Posterior cingulate gyrus (tissue), 11 donors: Measurements from ENCODE around the gene KRT36.
A peak's percentile ranks its signal among the peaks of the same experiment; 100 is the strongest.

Experiments used
- DNase-seq, 10 donors: peaks; one replicate each; pipeline versions ENCODE4 v3.0.0 to v3.0.0-alpha.2; 2020 to 2021; ENCODE audit warnings: mixed read lengths in 3 of 10
- intact Hi-C: fragments of 100-400 bp; cut with DNase I; formaldehyde crosslinking; loops from one replicate; pipeline ENCODE4 v1.15.1; 2023

KRT36 gene

GRCh38 chr17:41480581-41480980, 9.1 kb downstream of the KRT36 start:
- intact Hi-C loops = no loop called here
- DNase-seq = peak in 1 of 10 donors; percentile 65

- peak in 1 of 10 donors; percentile 8 for DNase-seq
- intact Hi-C loops = no loop called here
Observed at GRCh38 chr17:41480136-41480535, 9.6 kb downstream of the KRT36 start.

- no peak for DNase-seq
- intact Hi-C loops = no loop called here
Observed at GRCh38 chr17:41478237-41478636, 11.5 kb downstream of the KRT36 start.

GRCh38 chr17:41476866-41477815, 12.6 kb downstream of the KRT36 start:
- intact Hi-C loops = no loop called here
- no peak for DNase-seq

GRCh38 chr17:41475421-41475820, 14.3 kb downstream of the KRT36 start:
- intact Hi-C loops = no loop called here
- DNase-seq = no peak

- intact Hi-C loops = no loop called here
- DNase-seq = no peak
Observed at GRCh38 chr17:41474863-41475262, 14.8 kb downstream of the KRT36 start.

GRCh38 chr17:41468346-41468745, 21.4 kb downstream of the KRT36 start:
- DNase-seq = no peak
- intact Hi-C loops = no loop called here

GRCh38 chr17:41467561-41467960, 22.1 kb downstream of the KRT36 start:
- DNase-seq = no peak
- intact Hi-C loops = no loop called here

GRCh38 chr17:41466988-41467387, 22.7 kb downstream of the KRT36 start, which contains the start of gene KRT32:
Gene KRT32 (minus strand): TSS chr17:41467386. CDS start chr17:41467325, 61 bp downstream.
- intact Hi-C loops = no loop called here
- DNase-seq = no peak

- intact Hi-C loops = no loop called here
- peak in 7 of 10 donors; percentile 28 to 88 (median 55) for DNase-seq
Observed at GRCh38 chr17:41464682-41465081, 25.0 kb downstream of the KRT36 start.

GRCh38 chr17:41464173-41464572, 25.5 kb downstream of the KRT36 start:
- DNase-seq = no peak
- intact Hi-C loops = no loop called here

- DNase-seq = no peak
- intact Hi-C loops = no loop called here
Observed at GRCh38 chr17:41463746-41464145, 26.0 kb downstream of the KRT36 start.

GRCh38 chr17:41462705-41463104, 27.0 kb downstream of the KRT36 start:
- intact Hi-C loops = no loop called here
- no peak for DNase-seq

GRCh38 chr17:41457676-41458075, 32.0 kb downstream of the KRT36 start:
- DNase-seq = no peak
- intact Hi-C loops = no loop called here

GRCh38 chr17:41456204-41456603, 33.5 kb downstream of the KRT36 start:
- intact Hi-C loops = no loop called here
- DNase-seq = no peak

GRCh38 chr17:41455236-41455635, 34.5 kb downstream of the KRT36 start:
- DNase-seq = no peak
- intact Hi-C loops = no loop called here

GRCh38 chr17:41453066-41453465, 36.6 kb downstream of the KRT36 start:
- intact Hi-C loops = no loop called here
- no peak for DNase-seq

GRCh38 chr17:41452281-41452680, 37.4 kb downstream of the KRT36 start:
- intact Hi-C loops = no loop called here
- no peak for DNase-seq

GRCh38 chr17:41451154-41451728, 38.5 kb downstream of the KRT36 start:
- intact Hi-C loops = no loop called here
- no peak for DNase-seq

GRCh38 chr17:41449008-41449407, 40.7 kb downstream of the KRT36 start:
- no peak for DNase-seq
- intact Hi-C loops = no loop called here

GRCh38 chr17:41448506-41448905, 41.2 kb downstream of the KRT36 start:
- intact Hi-C loops = no loop called here

GRCh38 chr17:41446806-41447205, 42.9 kb downstream of the KRT36 start:
- no peak for DNase-seq
- intact Hi-C loops = no loop called here

More at GRCh38 chr17:41448506-41448905, 41.2 kb downstream of the KRT36 start:
- no peak for DNase-seq
